ENCODE results near the gene STOM.

The STOM gene

GRCh38 chr9:121307976-121308375 is 62.1 kb downstream of the STOM start:
- no peak overlapping the region for H3K4me3 ChIP-seq (replicated peaks; ENCODE audit: low read depth, low read length)
- no peak for TF ChIP-seq CTCF (IDR thresholded peaks at IDR 0.05; ENCODE audit: low read length, missing control alignments)
- DNase-seq (ENCODE audit: low read depth) = no peak

GRCh38 chr9:121305269-121305994 is 64.6 kb downstream of the STOM start:
- H3K4me3 ChIP-seq (replicated peaks; ENCODE audit: low read depth, low read length) = no peak overlapping the region
- TF ChIP-seq CTCF (IDR thresholded peaks at IDR 0.05; ENCODE audit: low read length, missing control alignments) = no peak
- no peak for DNase-seq (ENCODE audit: low read depth)

GRCh38 chr9:121304707-121305106 is 65.3 kb downstream of the STOM start:
- no peak overlapping the region for H3K4me3 ChIP-seq (replicated peaks; ENCODE audit: low read depth, low read length)
- DNase-seq (ENCODE audit: low read depth) = no peak
- no peak for TF ChIP-seq CTCF (IDR thresholded peaks at IDR 0.05; ENCODE audit: low read length, missing control alignments)

GRCh38 chr9:121303456-121304451 is 66.3 kb downstream of the STOM start:
- H3K4me3 ChIP-seq (replicated peaks; ENCODE audit: low read depth, low read length) = no peak overlapping the region
- no peak for TF ChIP-seq CTCF (IDR thresholded peaks at IDR 0.05; ENCODE audit: low read length, missing control alignments)
- no peak for DNase-seq (ENCODE audit: low read depth)

- no peak for DNase-seq (ENCODE audit: low read depth)
- TF ChIP-seq CTCF (IDR thresholded peaks at IDR 0.05; ENCODE audit: low read length, missing control alignments) = no peak
- H3K4me3 ChIP-seq (replicated peaks; ENCODE audit: low read depth, low read length) = no peak overlapping the region
Measured at GRCh38 chr9:121302786-121303185, 67.3 kb downstream of the STOM start.

- no peak for DNase-seq (ENCODE audit: low read depth)
- no peak for TF ChIP-seq CTCF (IDR thresholded peaks at IDR 0.05; ENCODE audit: low read length, missing control alignments)
- no peak overlapping the region for H3K4me3 ChIP-seq (replicated peaks; ENCODE audit: low read depth, low read length)
Measured at GRCh38 chr9:121302341-121302740, 67.7 kb downstream of the STOM start.

All from fibroblast of pulmonary artery (primary cell).